Upper lobe of right lung (tissue), 1 donor: ENCODE results near the gene C9orf72. TPM values are rescaled to one million over a fixed set of nuclear protein-coding genes. Genes with fewer than 3 reads are reported as not detected.

Experiments
- ATAC-seq: fragments of 200-7000 bp; cut with Tn5 transposase; one replicate; pipeline ENCODE4 v1.9.1; 2020; ENCODE audit warnings: mild to moderate bottlenecking, moderate library complexity
- DNase-seq: peaks from one replicate; pipeline ENCODE4 v3.0.0-alpha.2; 2020
- H3K27ac ChIP-seq: fragments of 200-600 bp; one replicate; pipeline ENCODE4 v1.8.0; 2022
- H3K27me3 ChIP-seq: fragments of 200-600 bp; one replicate; pipeline ENCODE4 v1.8.0; 2022; ENCODE audit warnings: mild to moderate bottlenecking
- H3K36me3 ChIP-seq: fragments of 200-600 bp; one replicate; pipeline ENCODE4 v1.8.0; 2022
- H3K4me1 ChIP-seq: fragments of 200-600 bp; one replicate; pipeline ENCODE4 v1.8.0; 2022
- H3K4me3 ChIP-seq: fragments of 200-600 bp; one replicate; pipeline ENCODE4 v1.8.0; 2022; ENCODE audit warnings: mild to moderate bottlenecking
- H3K9me3 ChIP-seq: fragments of 200-600 bp; one replicate; pipeline ENCODE4 v1.8.0; 2022
- CTCF ChIP-seq: fragments of 200-600 bp; IDR thresholded peaks from one replicate; pipeline ENCODE4 v1.8.0; 2022; ENCODE audit warnings: antibody characterized with exemption
- intact Hi-C: fragments of 100-400 bp; cut with DNase I; formaldehyde crosslinking; loops from one replicate; pipeline ENCODE4 v1.11.0; 2022
- total RNA-seq: library from RNA; stranded (reverse); fragmentation: NEBNext Ultra II Directional; extraction: Animal tissue kit (Norgen Biotek cat#: 25700); gene quantifications from one replicate; pipeline ENCODE4 v1.2.1, GENCODE V29; 2021
- donor health status: DM: no; HTN: yes; CAD: no; lungs with severe emphysema.

Gene C9orf72
- total RNA-seq, 1 donor from 2014 or later: 16.8 TPM

- DNase-seq: no peak
- intact Hi-C loops: no loop called here
- H3K27me3 ChIP-seq: no peaks in the 10 kb centered on the region
- no peak for TF ChIP-seq CTCF
- H3K27ac ChIP-seq: no peak overlapping the region
- no peaks in the 10 kb centered on the region for H3K9me3 ChIP-seq
- no peak for ATAC-seq
- no peaks in the 10 kb centered on the region for H3K4me1 ChIP-seq
- H3K4me3 ChIP-seq: no peak overlapping the region
- no peaks in the 10 kb centered on the region for H3K36me3 ChIP-seq
Observed at GRCh38 chr9:27586304-27586703, 13.0 kb upstream of the C9orf72 start.

- no peaks in the 10 kb centered on the region for H3K36me3 ChIP-seq
- ATAC-seq (no peak), DNase-seq (no peak)
- H3K9me3 ChIP-seq: no peaks in the 10 kb centered on the region
- no peaks in the 10 kb centered on the region for H3K4me1 ChIP-seq
- no peaks in the 10 kb centered on the region for H3K27me3 ChIP-seq
- H3K4me3 ChIP-seq: no peak overlapping the region
- no peak overlapping the region for H3K27ac ChIP-seq
- intact Hi-C loops: no loop called here
- no peak for TF ChIP-seq CTCF
Observed at GRCh38 chr9:27584931-27585330, 11.7 kb upstream of the C9orf72 start.

DNA sequence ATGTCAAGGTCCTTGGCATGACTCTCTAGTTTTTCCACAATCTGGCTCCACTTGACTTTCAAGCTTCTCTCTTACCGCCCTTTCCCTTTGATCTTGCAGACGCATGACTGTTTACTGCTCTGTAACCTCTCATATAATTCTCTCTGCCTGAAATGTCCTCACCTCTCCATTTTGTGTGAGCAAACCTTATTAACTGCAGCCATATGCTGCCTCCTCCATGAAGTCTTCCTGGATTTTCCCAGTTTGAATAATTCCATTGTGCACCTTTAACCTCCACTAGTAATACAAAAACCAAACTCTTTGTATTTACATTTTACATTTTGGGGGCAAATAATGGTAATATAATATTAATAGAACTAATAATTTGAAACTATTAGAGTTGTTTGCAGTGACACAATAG lies 9.5 kb upstream of the C9orf72 start:
- Histone ChIP-seq H3K4me3 (no peak overlapping the region), H3K27ac (no peak overlapping the region), H3K36me3 (no peaks in the 10 kb centered on the region), H3K9me3 (no peaks in the 10 kb centered on the region), H3K4me1 (no peaks in the 10 kb centered on the region), H3K27me3 (no peaks in the 10 kb centered on the region)
- intact Hi-C loops: no loop called here
- no peak for DNase-seq
- TF ChIP-seq CTCF: no peak
- no peak for ATAC-seq

- Histone ChIP-seq H3K27ac (no peak overlapping the region), H3K4me3 (no peak overlapping the region), H3K9me3 (no peaks in the 10 kb centered on the region), H3K4me1 (no peaks in the 10 kb centered on the region), H3K36me3 (no peaks in the 10 kb centered on the region), H3K27me3 (no peaks in the 10 kb centered on the region)
- ATAC-seq (no peak), DNase-seq (no peak)
- TF ChIP-seq CTCF: no peak
- intact Hi-C loops: no loop called here
Observed at GRCh38 chr9:27581826-27582225, 8.5 kb upstream of the C9orf72 start.

- peak; percentile 95 for DNase-seq
- Histone ChIP-seq H3K4me1 (peaks cover 15% of the 10 kb centered on the region), H3K9me3 (no peaks in the 10 kb centered on the region), H3K4me3 (peak overlapping the region; percentile 86), H3K36me3 (no peaks in the 10 kb centered on the region), H3K27ac (peak overlapping the region; percentile 99), H3K27me3 (no peaks in the 10 kb centered on the region)
- ATAC-seq: peak; percentile 90
- intact Hi-C loops: no loop called here
- TF ChIP-seq CTCF: no peak
Observed at GRCh38 chr9:27573634-27574590, 631 bp upstream of the C9orf72 start.
